ENCODE measurements around the gene MAOA.

The MAOA gene

DNA sequence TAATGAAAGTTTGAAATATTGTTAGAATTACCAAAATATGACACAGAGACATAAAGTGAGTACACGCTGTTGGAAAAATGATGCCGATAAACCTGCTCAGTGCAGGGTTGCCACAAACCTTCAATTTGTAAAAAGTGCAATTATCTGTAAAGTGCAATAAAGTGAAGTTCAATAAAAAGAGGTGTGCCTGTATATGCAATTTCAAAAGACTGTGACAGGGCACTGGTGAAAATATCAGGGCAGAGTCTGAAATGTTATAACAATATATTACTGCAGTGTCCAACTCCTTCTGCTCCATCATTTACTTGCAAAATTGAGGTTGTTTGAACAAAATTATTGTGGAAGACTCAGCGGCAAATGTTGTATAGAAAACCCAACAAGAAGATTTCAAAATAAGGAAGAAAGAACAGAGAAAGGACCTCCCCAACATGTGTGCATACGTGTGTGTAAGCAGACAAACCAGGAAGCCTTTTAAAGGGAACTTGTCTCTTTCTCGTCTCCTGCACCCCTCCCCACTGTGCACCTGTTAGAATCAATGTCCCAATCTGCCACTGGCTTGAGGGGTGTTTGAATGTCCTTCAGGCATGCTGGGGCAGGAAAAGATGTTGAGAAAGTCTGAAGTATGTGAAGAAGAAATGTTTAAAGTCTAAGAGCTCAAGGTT, 130.0 kb downstream of the MAOA start:
- no peak for DNase-seq (ENCODE audit: low spot score)

Measured in SW480 (cell line).